Measurements from ENCODE around the gene ARAP3. TPM values are rescaled to one million over a fixed set of nuclear protein-coding genes. Genes with fewer than 3 reads are reported as not detected.

ARAP3 gene
- total and polyA plus RNA-seq, 9 of the 15 experiments (the other 6 are each of a cell fraction or from before 2014, with no cell fraction given): 0.83 to 25.7 (median 6.4) TPM

- TF ChIP-seq ZBTB11 (CRISPR knock-in tag; IDR thresholded peaks at IDR 0.05) (peak in 1 of 3 experiments; percentile 40; a peak in 2 of 6 replicates), CREB5 (CRISPR knock-in tag; IDR thresholded peaks at IDR 0.05) (no peak), CHD7 (IDR thresholded peaks at IDR 0.05; ENCODE audit: low read depth, low read length) (no peak), ZBTB33 (CRISPR knock-in tag; IDR thresholded peaks at IDR 0.05) (0 out of 2 replicates have a peak, but pooled peaks have one; percentile 38), ZNF584 (CRISPR knock-in tag; IDR thresholded peaks at IDR 0.05; ENCODE audit: low read depth) (peak; percentile 84), GATAD2B (IDR thresholded peaks at IDR 0.05; ENCODE audit: borderline replicate concordance) (peak; percentile 45; the same call in 1 of the 2 replicates), LEF1 (IDR thresholded peaks at IDR 0.05) (peak; percentile 97)
Measured at GRCh38 chr5:141691286-141691866, 9.3 kb upstream of the ARAP3 start (continued).

Measured in K562 (cell line).